Subcutaneous adipose tissue (tissue), 4 donors: ENCODE measurements around the gene TPST2. TPM values are rescaled to one million over a fixed set of nuclear protein-coding genes. Genes with fewer than 3 reads are reported as not detected.

Source experiments
- total RNA-seq, 4 donors: library from RNA; depleted of rRNA; stranded (reverse); fragments of >200 nt; gene quantifications; one replicate each; pipeline ENCODE4 v1.1.0, GENCODE V29; 2016
- TF ChIP-seq, protein P1 (sequence below): fragments of 450-650 bp; IDR thresholded peaks from one replicate; pipeline ENCODE4 v1.5.1; 2016; ENCODE audit warnings: low read depth, mild to moderate bottlenecking, control low read depth, antibody characterized with exemption, moderate library complexity

Gene TPST2
- total RNA-seq, 4 donors from 2014 or later = 39.1 to 74.6 (median 48.3) TPM

DNA sequence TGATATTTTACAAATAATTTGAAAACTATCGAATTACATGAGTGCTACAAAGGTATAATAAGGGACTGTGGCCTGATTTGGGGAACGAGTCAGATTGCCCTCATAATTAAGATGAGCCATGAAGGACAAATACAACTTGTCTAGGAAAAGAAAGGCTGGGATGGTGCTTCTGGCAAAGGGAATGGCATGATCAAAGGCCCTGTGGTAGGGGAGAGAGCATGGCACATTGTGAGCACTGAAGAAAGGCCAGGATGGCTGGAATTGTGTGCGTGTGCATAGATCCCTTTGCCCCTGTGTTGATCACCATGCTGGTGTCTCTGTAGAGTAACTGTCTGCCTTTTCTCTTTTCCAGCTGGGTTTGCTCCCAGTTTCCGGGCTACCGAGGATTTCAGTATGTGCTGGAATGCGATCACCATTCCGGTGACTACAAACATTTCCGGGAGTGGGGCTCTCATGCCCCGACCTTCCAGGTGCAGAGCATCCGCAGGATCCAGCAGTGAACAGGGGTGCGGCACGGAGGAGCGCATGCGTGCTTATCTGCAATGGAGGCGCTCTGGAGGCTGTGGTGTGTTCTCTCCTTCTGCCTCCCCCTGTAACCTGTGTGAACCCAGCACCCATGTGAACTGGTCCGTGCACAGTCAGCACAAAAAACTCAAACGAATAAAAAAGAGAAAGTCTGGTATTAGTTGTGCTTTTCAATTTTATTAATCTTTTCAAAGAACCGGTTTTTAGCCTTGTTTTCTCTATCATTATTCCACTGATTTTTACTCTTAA lies 40.2 kb upstream of the TPST2 start:
- TF ChIP-seq, protein P1, sequence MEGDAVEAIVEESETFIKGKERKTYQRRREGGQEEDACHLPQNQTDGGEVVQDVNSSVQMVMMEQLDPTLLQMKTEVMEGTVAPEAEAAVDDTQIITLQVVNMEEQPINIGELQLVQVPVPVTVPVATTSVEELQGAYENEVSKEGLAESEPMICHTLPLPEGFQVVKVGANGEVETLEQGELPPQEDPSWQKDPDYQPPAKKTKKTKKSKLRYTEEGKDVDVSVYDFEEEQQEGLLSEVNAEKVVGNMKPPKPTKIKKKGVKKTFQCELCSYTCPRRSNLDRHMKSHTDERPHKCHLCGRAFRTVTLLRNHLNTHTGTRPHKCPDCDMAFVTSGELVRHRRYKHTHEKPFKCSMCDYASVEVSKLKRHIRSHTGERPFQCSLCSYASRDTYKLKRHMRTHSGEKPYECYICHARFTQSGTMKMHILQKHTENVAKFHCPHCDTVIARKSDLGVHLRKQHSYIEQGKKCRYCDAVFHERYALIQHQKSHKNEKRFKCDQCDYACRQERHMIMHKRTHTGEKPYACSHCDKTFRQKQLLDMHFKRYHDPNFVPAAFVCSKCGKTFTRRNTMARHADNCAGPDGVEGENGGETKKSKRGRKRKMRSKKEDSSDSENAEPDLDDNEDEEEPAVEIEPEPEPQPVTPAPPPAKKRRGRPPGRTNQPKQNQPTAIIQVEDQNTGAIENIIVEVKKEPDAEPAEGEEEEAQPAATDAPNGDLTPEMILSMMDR = no peak

DNA sequence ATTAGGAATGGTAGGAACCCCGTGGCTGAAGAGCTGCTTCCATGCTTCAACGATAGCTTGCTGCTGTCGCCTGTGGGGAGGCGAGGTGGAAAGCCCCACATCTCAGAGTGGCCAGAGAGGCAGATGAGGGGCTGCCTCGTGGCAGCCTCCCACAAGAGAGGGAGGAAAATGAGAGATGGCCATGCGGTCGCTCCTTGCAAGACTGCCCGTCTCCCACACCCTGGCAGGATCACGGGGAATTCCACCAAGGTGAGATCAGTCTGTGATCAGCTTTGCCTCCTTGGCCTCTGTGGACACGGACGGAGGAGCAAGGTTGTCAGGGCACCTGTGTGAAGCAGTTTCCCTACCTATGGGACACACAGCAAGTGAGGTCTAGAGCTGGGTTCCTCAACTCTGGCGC lies 34.9 kb upstream of the TPST2 start:
- TF ChIP-seq, protein P1 = no peak

- TF ChIP-seq, protein P1 = no peak
Observed at GRCh38 chr22:26623984-26624383, 34.1 kb upstream of the TPST2 start.

DNA sequence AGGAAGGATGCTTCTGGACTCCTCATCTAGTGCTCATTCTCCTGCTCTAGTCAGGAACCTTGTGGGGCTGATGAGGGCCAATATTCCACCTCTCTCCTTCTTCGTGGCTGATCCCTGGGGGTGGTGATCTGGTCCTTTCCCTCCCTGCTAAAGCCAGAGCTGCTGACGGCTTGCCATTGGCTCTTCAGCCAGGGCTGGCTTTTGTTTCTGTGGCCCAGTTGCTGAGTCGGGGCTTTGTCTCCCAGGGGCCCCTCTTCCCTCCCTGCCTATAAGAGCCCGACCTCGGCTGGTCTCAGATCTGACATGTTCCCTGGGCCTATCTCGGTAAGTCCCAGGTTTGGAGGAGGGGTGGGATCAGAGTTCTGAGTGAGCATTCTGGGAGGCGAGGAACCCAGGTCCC lies 31.7 kb upstream of the TPST2 start, which contains the start of gene CRYBA4:
Gene CRYBA4, plus strand, starts transcription at position 301 of the 400 bp plus-strand sequence. CDS start 634 bp downstream, outside the sequence.
- TF ChIP-seq, protein P1 = no peak

- TF ChIP-seq, protein P1 = no peak
Observed at GRCh38 chr22:26620197-26620596, 30.3 kb upstream of the TPST2 start.

DNA sequence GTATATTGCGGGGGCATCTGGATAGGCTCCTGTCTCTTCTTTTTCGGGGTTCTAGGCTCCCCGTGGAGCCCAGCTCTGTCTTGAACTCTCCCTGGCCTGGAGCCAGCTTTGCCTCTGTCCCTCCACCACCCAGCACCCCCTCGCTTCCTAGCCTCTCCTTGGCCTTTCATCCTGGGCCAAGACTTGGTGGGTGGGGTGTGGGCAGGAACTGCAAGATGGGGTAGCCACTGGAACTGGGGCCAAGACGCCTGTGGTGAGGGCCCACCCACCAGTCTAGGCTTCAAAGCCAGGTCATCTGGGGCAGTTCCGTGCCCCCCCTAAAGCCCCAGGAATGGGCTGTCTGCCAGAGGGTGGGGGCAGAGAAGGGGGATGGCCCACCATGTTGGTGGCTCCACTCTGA lies 29.6 kb upstream of the TPST2 start:
- TF ChIP-seq, protein P1 = no peak

DNA sequence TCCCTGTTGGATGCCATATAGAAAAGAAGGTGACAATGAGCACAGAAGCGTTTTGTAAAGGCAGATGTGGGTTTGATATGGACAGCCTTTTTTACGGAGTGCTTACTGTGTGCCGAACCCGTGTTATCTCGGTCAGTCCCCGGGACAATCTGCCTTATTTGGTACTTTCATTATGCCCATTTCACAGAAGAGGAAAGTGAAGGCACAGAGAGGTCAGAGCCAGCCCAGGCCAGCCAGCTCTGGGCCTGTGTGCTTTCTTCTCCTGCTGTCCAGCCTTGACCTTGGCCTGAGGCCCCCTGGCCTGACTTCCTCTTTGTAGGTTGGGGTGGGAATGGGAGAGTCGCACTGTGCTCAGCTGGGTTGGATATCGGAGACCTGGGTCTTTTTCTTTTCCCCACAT lies 28.5 kb upstream of the TPST2 start:
- TF ChIP-seq, protein P1 = no peak
